ENCODE measurements around the gene RADX.

The RADX gene

GRCh38 chrX:106696502-106696901, 84.7 kb downstream of the RADX start:
- DNase-seq, result no peak

GRCh38 chrX:106698693-106699092, 86.9 kb downstream of the RADX start:
- DNase-seq, result no peak

GRCh38 chrX:106702636-106703035, 90.9 kb downstream of the RADX start:
- no peak for DNase-seq

- no peak for DNase-seq
These were observed 94.7 kb downstream of the RADX start for GRCh38 chrX:106706466-106706865.

- DNase-seq, result no peak
These were observed 96.1 kb downstream of the RADX start for GRCh38 chrX:106707771-106708454.

GRCh38 chrX:106710771-106711170, 99.0 kb downstream of the RADX start:
- no peak for DNase-seq

GRCh38 chrX:106711375-106711774, 99.6 kb downstream of the RADX start:
- no peak for DNase-seq

GRCh38 chrX:106716004-106716403, 104.2 kb downstream of the RADX start:
- DNase-seq, result no peak

GRCh38 chrX:106716463-106716862, 104.7 kb downstream of the RADX start:
- no peak for DNase-seq

GRCh38 chrX:106718709-106719108, 106.9 kb downstream of the RADX start:
- DNase-seq, result no peak

- no peak for DNase-seq
These were observed 114.2 kb downstream of the RADX start for GRCh38 chrX:106725931-106726330.

- no peak for DNase-seq
These were observed 115.0 kb downstream of the RADX start, which contains the start of gene RNF128 for GRCh38 chrX:106726485-106727437. RNF128 (plus strand) TSS chrX:106726701; CDS start chrX:106726914, 213 bp downstream.

- no peak for DNase-seq
These were observed 116.6 kb downstream of the RADX start for GRCh38 chrX:106728337-106728736.
